SK-N-SH treated with all-trans-retinoic acid at 6 μM for 48 hours (cell line): ENCODE data around the gene CDK4.
"Not testable (repeated sequence)": the region's sequence is repeated elsewhere in the genome, so short reads cannot be mapped to it uniquely, and the experiment has no call there.

Source experiments
- ATAC-seq: fragments of 200-7000 bp; cut with Tn5 transposase; 3 replicates; pipeline ENCODE4 v1.9.1; 2020; ENCODE audit warnings: mild to moderate bottlenecking, moderate library complexity
- ARNTL ChIP-seq: fragments of 450-650 bp; formaldehyde crosslinking; IDR thresholded peaks from 2 replicates; pipeline ENCODE4 v1.5.0; 2020; ENCODE audit warnings: low read depth, mild to moderate bottlenecking, moderate library complexity, borderline replicate concordance
- BACH2 ChIP-seq: fragments of 250-450 bp; sonication (Bioruptor Pico); IDR thresholded peaks from 2 replicates; pipeline ENCODE4 v1.9.0; 2021; ENCODE audit warnings: mild to moderate bottlenecking, borderline replicate concordance
- CSDC2 ChIP-seq: fragments of 250-450 bp; sonication (Bioruptor Pico); IDR thresholded peaks from 2 replicates; pipeline ENCODE4 v1.5.0; 2020; ENCODE audit warnings: mild to moderate bottlenecking, moderate library complexity
- ESRRG ChIP-seq: fragments of 250-450 bp; sonication (Bioruptor Pico); IDR thresholded peaks from 2 replicates; pipeline ENCODE4 v1.6.1; 2021; ENCODE audit warnings: mild to moderate bottlenecking
- GLIS3 ChIP-seq: fragments of 250-450 bp; sonication (Bioruptor Pico); IDR thresholded peaks from 2 replicates; pipeline ENCODE4 v1.5.0; 2020; ENCODE audit warnings: mild to moderate bottlenecking, moderate library complexity
- ISL1 ChIP-seq: fragments of 250-450 bp; sonication (Bioruptor Pico); IDR thresholded peaks from 2 replicates; pipeline ENCODE4 v2.1.2; 2022; ENCODE audit warnings: mild to moderate bottlenecking, moderate library complexity
- OSR1 ChIP-seq: fragments of 250-450 bp; sonication (Bioruptor Pico); IDR thresholded peaks from 2 replicates; pipeline ENCODE4 v1.8.0; 2022; ENCODE audit warnings: moderate library complexity, mild to moderate bottlenecking, inconsistent platforms
- PPARA ChIP-seq: fragments of 250-450 bp; sonication (Bioruptor Pico); IDR thresholded peaks from 2 replicates; pipeline ENCODE4 v1.5.0; 2020; ENCODE audit warnings: mild to moderate bottlenecking, borderline replicate concordance
- RARB ChIP-seq: fragments of 250-450 bp; sonication (Bioruptor Pico); IDR thresholded peaks from 2 replicates; pipeline ENCODE4 v1.8.0; 2021; ENCODE audit warnings: mild to moderate bottlenecking, moderate library complexity
- SNAI2 ChIP-seq: fragments of 250-450 bp; sonication (Bioruptor Pico); IDR thresholded peaks from 2 replicates; pipeline ENCODE4 v1.5.0; 2020; ENCODE audit warnings: mild to moderate bottlenecking, moderate library complexity
- TCF4 ChIP-seq: fragments of 250-450 bp; sonication (Bioruptor Pico); IDR thresholded peaks from 2 replicates; pipeline ENCODE4 v1.8.0; 2021; ENCODE audit warnings: mild to moderate bottlenecking, moderate library complexity, borderline replicate concordance
- TOX ChIP-seq: fragments of 250-450 bp; sonication (Bioruptor Pico); IDR thresholded peaks from 2 replicates; pipeline ENCODE4 v1.8.0; 2021; ENCODE audit warnings: mild to moderate bottlenecking, moderate library complexity, borderline replicate concordance
- ZC3H10 ChIP-seq: fragments of 250-450 bp; sonication (Bioruptor Pico); IDR thresholded peaks from 2 replicates; pipeline ENCODE4 v1.5.1; 2021; ENCODE audit warnings: mild to moderate bottlenecking, moderate library complexity
- ZFP30 ChIP-seq: fragments of 450-650 bp; formaldehyde crosslinking; IDR thresholded peaks from 2 replicates; pipeline ENCODE4 v1.5.0; 2022; ENCODE audit warnings: mild to moderate bottlenecking, moderate library complexity
- ZNF70 ChIP-seq: fragments of 450-650 bp; formaldehyde crosslinking; IDR thresholded peaks from 2 replicates; pipeline ENCODE4 v1.5.0; 2020; ENCODE audit warnings: mild to moderate bottlenecking, moderate library complexity
- ZNF8 ChIP-seq: fragments of 450-650 bp; formaldehyde crosslinking; IDR thresholded peaks from 2 replicates; pipeline ENCODE4 v1.5.0; 2020; ENCODE audit warnings: mild to moderate bottlenecking, moderate library complexity
- TF ChIP-seq, protein P1 (sequence below): fragments of 250-450 bp; sonication (Bioruptor Pico); IDR thresholded peaks from 2 replicates; pipeline ENCODE4 v1.8.0; 2020; ENCODE audit warnings: mild to moderate bottlenecking, moderate library complexity, borderline replicate concordance
- TF ChIP-seq, protein P2 (sequence below): fragments of 250-450 bp; sonication (Bioruptor Pico); IDR thresholded peaks from 2 replicates; pipeline ENCODE4 v1.8.0; 2021; ENCODE audit warnings: low read depth, mild to moderate bottlenecking, moderate library complexity, borderline replicate concordance
- TF ChIP-seq, protein P3 (sequence below): fragments of 250-450 bp; sonication (Bioruptor Pico); IDR thresholded peaks from 2 replicates; pipeline ENCODE4 v1.5.0; 2020; ENCODE audit warnings: mild to moderate bottlenecking, moderate library complexity

Gene CDK4

DNA sequence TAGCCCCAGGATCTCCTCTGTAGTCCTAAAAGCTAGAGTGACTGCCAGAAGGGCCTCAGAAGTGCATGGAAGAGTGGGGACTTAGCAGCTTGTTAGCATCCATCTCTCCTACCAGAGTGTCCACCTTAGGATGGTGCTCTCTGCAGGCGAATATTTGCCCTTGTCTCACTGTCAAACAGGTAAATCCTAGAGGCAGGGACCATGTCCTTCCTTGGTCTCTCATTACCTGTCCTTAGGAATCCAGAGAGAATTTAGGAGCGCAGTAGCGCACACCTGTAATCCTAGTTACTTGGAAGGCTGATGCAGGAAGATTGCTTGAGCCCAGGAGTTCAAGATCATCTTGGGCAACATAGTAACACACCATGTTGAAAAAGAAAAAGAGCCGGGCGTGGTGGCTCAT, 35.0 kb downstream of the CDK4 start:
- ATAC-seq, result no peak

DNA sequence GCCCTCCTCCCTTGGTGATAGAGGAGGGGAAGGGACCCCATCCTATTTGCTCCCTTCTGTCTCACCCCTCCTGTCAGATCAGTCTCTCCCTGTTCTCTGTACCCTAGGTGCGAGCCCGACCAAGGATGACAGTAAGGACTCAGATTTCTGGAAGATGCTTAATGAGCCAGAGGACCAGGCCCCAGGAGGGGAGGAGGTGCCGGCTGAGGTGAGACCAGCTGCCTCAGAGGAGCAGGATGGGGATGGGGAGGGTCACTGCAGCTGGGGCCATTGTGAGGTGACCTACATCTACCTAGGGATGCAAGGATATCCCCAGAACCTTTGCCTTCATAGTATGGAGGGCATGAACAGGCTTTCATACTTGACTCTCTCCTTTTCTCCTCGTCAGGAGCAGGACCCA, 35.8 kb downstream of the CDK4 start:
- TF ChIP-seq, protein P1, sequence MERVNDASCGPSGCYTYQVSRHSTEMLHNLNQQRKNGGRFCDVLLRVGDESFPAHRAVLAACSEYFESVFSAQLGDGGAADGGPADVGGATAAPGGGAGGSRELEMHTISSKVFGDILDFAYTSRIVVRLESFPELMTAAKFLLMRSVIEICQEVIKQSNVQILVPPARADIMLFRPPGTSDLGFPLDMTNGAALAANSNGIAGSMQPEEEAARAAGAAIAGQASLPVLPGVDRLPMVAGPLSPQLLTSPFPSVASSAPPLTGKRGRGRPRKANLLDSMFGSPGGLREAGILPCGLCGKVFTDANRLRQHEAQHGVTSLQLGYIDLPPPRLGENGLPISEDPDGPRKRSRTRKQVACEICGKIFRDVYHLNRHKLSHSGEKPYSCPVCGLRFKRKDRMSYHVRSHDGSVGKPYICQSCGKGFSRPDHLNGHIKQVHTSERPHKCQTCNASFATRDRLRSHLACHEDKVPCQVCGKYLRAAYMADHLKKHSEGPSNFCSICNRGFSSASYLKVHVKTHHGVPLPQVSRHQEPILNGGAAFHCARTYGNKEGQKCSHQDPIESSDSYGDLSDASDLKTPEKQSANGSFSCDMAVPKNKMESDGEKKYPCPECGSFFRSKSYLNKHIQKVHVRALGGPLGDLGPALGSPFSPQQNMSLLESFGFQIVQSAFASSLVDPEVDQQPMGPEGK, result no peak
- TF ChIP-seq CSDC2 (CRISPR knock-in tag), result no peak
- no peak for TF ChIP-seq SNAI2 (CRISPR knock-in tag)
- TF ChIP-seq ZNF70, result no peak
- TF ChIP-seq ZNF8 (CRISPR knock-in tag), result no peak
- no peak for TF ChIP-seq TCF4 (CRISPR knock-in tag)
- no peak for TF ChIP-seq ISL1 (CRISPR knock-in tag)
- TF ChIP-seq ZC3H10 (CRISPR knock-in tag), result no peak
- ATAC-seq, result no peak

More for the DNA sequence above, 35.0 kb downstream of the CDK4 start:
- TF ChIP-seq ZC3H10 (CRISPR knock-in tag) (no peak), TOX (CRISPR knock-in tag) (no peak), BACH2 (CRISPR knock-in tag) (no peak), ZFP30 (CRISPR knock-in tag) (no peak), PPARA (CRISPR knock-in tag) (no peak), ARNTL (no peak), TCF4 (CRISPR knock-in tag) (no peak)
- TF ChIP-seq, protein P1, result no peak
- TF ChIP-seq, protein P2, sequence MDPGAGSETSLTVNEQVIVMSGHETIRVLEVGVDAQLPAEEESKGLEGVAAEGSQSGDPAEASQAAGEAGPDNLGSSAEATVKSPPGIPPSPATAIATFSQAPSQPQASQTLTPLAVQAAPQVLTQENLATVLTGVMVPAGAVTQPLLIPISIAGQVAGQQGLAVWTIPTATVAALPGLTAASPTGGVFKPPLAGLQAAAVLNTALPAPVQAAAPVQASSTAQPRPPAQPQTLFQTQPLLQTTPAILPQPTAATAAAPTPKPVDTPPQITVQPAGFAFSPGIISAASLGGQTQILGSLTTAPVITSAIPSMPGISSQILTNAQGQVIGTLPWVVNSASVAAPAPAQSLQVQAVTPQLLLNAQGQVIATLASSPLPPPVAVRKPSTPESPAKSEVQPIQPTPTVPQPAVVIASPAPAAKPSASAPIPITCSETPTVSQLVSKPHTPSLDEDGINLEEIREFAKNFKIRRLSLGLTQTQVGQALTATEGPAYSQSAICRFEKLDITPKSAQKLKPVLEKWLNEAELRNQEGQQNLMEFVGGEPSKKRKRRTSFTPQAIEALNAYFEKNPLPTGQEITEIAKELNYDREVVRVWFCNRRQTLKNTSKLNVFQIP (CRISPR knock-in tag), result no peak
- TF ChIP-seq, protein P3, sequence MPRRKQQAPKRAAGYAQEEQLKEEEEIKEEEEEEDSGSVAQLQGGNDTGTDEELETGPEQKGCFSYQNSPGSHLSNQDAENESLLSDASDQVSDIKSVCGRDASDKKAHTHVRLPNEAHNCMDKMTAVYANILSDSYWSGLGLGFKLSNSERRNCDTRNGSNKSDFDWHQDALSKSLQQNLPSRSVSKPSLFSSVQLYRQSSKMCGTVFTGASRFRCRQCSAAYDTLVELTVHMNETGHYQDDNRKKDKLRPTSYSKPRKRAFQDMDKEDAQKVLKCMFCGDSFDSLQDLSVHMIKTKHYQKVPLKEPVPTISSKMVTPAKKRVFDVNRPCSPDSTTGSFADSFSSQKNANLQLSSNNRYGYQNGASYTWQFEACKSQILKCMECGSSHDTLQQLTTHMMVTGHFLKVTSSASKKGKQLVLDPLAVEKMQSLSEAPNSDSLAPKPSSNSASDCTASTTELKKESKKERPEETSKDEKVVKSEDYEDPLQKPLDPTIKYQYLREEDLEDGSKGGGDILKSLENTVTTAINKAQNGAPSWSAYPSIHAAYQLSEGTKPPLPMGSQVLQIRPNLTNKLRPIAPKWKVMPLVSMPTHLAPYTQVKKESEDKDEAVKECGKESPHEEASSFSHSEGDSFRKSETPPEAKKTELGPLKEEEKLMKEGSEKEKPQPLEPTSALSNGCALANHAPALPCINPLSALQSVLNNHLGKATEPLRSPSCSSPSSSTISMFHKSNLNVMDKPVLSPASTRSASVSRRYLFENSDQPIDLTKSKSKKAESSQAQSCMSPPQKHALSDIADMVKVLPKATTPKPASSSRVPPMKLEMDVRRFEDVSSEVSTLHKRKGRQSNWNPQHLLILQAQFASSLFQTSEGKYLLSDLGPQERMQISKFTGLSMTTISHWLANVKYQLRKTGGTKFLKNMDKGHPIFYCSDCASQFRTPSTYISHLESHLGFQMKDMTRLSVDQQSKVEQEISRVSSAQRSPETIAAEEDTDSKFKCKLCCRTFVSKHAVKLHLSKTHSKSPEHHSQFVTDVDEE (CRISPR knock-in tag), result no peak

DNA sequence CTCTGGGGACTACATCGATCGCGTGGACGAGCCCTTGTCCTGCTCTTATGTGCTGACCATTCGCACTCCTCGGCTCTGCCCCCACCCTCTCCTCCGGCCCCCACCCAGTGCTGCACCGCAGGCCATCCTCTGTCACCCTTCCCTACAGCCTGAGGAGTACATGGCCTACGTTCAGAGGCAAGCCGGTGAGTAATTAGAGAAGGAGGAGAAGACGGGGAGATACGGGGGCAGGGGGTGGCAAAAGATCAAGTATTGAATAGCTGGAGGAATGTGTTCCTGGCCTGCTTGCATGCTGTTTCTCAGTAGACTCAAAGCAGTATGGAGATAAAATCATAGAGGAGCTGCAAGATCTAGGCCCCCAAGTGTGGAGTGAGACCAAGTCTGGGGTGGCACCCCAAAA, 36.3 kb downstream of the CDK4 start:
- no peak for TF ChIP-seq ZC3H10 (CRISPR knock-in tag)
- no peak for TF ChIP-seq SNAI2 (CRISPR knock-in tag)
- TF ChIP-seq, protein P1, result no peak
- TF ChIP-seq ISL1 (CRISPR knock-in tag), result no peak
- TF ChIP-seq PPARA (CRISPR knock-in tag), result no peak
- TF ChIP-seq GLIS3 (CRISPR knock-in tag), result no peak
- no peak for TF ChIP-seq TCF4 (CRISPR knock-in tag)
- no peak for TF ChIP-seq ZNF8 (CRISPR knock-in tag)
- TF ChIP-seq CSDC2 (CRISPR knock-in tag), result no peak
- TF ChIP-seq RARB (CRISPR knock-in tag), result no peak
- no peak for TF ChIP-seq ESRRG
- no peak for TF ChIP-seq ZNF70
- no peak for TF ChIP-seq OSR1
- no peak for TF ChIP-seq TOX (CRISPR knock-in tag)
- no peak for ATAC-seq

DNA sequence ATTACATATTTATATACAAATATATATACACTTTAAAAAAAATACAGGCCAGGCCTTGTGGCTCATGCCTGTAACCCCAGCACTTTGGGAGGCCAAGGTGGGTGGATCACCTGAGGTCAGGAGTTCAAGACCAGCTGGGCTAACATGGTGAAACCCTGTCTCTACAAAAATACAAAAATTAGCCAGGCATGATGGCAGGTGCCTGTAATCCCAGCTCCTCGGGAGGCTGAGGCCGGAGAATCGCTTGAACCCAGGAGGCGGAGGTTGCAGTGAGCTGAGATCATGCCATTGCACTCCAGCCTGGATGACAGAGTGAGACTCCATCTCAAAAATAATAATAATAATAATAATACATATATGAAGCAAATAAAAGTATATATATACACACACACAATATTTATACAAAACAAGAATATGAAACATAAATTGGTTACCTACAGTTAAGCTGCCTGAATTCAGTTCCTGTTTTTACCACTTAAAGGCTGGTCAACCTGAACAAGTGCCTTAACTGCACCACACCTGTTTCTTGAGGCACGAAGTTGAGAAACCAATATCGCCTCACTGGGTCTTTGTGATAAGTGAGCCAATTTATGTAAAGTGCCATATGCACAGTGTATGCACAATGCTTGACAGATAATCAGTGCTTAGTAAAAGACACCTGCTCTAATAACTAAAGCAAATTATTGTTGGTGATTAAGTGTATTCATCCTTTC, 36.9 kb downstream of the CDK4 start:
- ATAC-seq, result not testable (repeated sequence)
